Epithelial cell of prostate (primary cell): ENCODE data around the gene POLR1G.
"Not testable (repeated sequence)": the region's sequence is repeated elsewhere in the genome, so short reads cannot be mapped to it uniquely, and the experiment has no call there.

Experiments used
- DNase-seq: peaks from one replicate; pipeline ENCODE4 v3.0.0-alpha.2; 2011; ENCODE audit warnings: low read depth, low spot score
- H3K27ac ChIP-seq: fragments of 450-650 bp; 2 replicates; pipeline ENCODE4 v1.5.1; 2017; ENCODE audit warnings: mild to moderate bottlenecking

Gene POLR1G

DNA sequence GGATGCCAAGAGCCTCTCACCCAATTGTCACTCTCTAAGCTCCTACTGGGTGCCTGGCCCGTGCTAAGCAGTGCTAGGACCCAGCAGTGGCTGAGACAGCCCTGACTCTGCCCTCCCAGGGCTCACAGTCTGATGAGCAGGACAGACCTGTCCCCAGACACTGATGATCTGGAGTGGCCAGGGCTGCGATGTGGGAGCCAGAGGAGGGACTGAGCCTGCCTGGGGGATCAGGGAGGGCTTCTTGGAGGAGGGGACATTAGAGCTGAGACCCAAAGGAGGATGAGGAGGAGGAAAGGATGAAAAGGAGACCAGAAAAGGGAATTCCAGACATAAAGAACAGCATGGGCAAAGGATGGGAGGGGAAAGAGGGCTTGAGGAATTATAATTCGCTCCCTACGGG lies 10.7 kb downstream of the POLR1G start:
- DNase-seq, result no peak
- H3K27ac ChIP-seq, result no peak overlapping the region

GRCh38 chr19:45418802-45419201 lies 12.4 kb downstream of the POLR1G start:
- no peak for DNase-seq
- H3K27ac ChIP-seq, result no peak overlapping the region

DNA sequence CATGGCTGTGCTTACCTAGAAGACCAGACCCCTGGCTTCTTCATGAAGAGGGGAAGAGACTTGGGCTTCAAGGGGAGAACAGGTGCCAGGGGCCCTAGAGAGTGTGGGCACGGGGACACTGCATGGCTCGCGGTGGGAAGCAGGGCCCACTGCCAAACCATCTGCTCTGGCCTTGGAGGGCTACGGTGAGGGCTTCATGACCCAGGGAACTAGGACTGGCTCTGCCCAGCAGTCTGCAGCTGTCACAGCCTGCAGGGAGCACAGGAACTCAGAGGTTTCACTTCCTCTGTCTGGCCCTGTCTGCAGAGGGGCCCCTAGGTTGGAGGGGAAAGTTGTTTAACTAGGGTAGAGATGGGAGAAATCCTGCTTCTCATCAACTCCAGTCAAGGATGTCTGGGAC lies 13.0 kb downstream of the POLR1G start:
- no peak for DNase-seq
- no peak overlapping the region for H3K27ac ChIP-seq

DNA sequence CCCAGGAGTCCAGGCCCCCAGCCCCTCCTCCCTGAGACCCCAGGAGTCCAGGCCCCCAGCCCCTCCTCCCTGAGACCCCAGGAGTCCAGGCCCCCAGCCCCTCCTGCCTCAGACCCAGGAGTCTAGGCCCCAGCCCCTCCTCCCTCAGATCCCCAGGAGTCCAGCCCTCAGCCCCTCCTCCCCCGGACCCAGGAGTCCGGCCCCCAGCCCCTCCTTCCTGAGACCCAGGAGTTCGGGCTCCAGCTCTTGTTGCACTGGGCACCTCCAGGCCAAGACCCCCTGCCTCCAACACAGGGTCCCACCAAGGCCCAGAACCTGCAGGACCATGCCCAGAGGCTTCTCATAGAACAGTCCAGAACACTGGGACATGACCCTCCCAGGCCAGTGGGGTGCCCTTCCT lies 13.5 kb downstream of the POLR1G start:
- H3K27ac ChIP-seq, result peak overlapping the region; percentile 100
- no peak for DNase-seq

DNA sequence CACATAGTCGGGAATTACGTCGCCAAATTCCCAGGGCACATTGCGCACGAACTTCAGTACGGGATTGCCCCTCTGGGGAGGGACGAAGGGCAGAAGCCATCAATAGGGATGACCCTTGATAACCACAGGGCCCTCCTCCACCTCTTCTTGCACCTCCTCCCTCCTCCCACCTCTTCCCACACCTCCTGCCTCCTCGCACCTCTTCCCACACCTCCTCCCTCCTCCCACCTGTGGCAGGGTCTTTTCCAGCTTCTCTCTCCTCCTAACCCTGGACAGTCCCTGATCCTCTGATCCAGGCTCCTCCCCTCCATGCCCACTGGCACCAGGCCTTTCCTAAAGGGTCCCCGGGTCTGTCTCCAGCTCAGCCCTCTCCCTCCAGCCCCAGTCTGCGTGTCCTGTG lies 13.9 kb downstream of the POLR1G start:
- peak overlapping the region; percentile 100 for H3K27ac ChIP-seq
- DNase-seq, result no peak

GRCh38 chr19:45420871-45421270 lies 14.4 kb downstream of the POLR1G start:
- H3K27ac ChIP-seq, result peak overlapping the region; percentile 100
- DNase-seq, result no peak

- no peak for DNase-seq
- peak overlapping the region; percentile 100 for H3K27ac ChIP-seq
These were observed 15.6 kb downstream of the POLR1G start for GRCh38 chr19:45421947-45422498.

DNA sequence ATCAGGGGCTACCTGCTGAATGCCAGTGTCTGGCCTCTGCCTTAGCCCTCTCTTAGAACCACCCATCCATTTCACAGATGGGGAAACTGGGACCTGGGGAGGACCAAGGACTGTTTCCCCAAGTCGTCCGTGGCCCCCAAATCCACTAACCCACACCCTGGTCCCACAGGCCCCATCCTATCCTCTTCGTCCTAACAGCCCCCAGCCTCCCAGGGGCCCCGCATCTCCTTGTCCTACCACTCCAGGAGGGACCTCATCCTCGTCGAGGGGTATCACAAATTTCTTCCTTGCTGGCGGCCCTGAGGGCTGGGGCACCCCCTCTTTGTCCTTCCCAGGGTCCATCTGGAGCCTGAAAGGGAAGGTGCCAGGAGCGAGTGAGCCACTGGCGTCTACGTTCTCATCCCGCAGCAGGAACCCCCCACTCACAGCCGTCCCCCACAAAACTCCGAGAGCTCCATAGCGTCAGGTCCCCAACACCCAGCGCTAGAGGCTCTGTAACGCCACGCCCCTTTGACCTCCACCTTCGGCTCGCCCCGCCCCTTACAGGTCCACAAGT lies 16.7 kb downstream of the POLR1G start:
- no peak for DNase-seq
- peak overlapping the region; percentile 100 for H3K27ac ChIP-seq

DNA sequence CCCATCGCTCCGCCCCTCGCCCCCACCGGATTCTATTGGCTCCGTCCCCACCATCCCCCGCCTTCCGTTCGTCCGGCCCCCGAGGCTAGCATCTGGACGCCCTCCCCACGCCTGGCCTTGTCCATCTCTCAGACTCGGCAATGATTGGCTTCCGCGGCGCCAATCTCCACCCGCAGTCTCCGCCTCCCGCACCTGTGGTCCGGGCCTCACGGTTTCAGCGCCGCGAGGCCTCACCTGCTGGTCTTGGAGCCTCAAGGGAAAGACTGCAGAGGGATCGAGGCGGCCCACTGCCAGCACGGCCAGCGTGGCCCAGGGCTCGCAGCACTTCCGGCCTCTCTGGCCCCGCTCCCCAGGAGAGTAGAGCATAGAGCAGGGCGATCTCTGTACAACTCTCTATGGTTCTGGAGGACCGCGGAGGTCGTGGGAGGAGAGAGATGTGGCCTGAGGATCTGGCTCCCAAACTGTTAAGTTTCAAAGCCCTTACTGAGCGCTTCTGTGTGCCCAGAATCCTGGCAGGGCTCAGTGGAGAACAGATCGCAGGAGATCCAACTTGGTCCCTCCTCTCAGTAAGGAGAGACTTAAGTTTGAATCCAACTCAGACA lies 17.2 kb downstream of the POLR1G start, which contains the start of gene ERCC1:
ERCC1 (minus strand) TSS at position 329 of the 602 bp plus-strand sequence. CDS start 543 bp downstream, outside the sequence.
- peak within 1 kb of the TSS; percentile 100 for H3K27ac ChIP-seq
- peak; percentile 90 for DNase-seq

GRCh38 chr19:45424191-45425058 lies 18.0 kb downstream of the POLR1G start:
- peak overlapping the region; percentile 100 for H3K27ac ChIP-seq
- DNase-seq, result peak; percentile 94

GRCh38 chr19:45428384-45429231 lies 22.2 kb downstream of the POLR1G start:
- peak overlapping the region; percentile 100 for H3K27ac ChIP-seq
- no peak for DNase-seq

DNA sequence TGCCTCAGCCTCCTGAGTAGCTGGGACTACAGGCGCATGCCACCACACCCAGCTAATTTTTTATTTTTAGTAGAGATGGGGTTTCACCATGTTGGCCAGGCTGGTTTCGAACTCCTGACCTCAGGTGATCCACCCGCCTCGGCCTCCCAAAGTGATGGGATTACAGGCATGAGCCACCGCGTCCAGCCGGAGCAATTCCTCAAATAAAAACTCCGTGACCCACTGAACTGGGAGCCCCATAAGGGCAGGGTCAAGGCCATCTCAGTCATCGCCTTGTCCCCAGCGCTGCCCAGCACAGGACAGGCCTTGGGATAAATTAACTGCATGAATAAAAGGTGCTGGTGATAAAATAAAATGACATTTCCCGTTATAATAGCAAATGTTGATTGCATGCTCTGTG lies 23.5 kb downstream of the POLR1G start:
- peak overlapping the region; percentile 100 for H3K27ac ChIP-seq
- not testable (repeated sequence) for DNase-seq

- DNase-seq, H3K27ac ChIP-seq: not testable (repeated sequence)
These were observed 24.6 kb downstream of the POLR1G start for GRCh38 chr19:45431008-45431407.

GRCh38 chr19:45432543-45432942 lies 26.1 kb downstream of the POLR1G start:
- H3K27ac ChIP-seq, DNase-seq: not testable (repeated sequence)

- H3K27ac ChIP-seq, result no peak overlapping the region
- no peak for DNase-seq
These were observed 30.9 kb downstream of the POLR1G start for GRCh38 chr19:45437328-45437727.

DNA sequence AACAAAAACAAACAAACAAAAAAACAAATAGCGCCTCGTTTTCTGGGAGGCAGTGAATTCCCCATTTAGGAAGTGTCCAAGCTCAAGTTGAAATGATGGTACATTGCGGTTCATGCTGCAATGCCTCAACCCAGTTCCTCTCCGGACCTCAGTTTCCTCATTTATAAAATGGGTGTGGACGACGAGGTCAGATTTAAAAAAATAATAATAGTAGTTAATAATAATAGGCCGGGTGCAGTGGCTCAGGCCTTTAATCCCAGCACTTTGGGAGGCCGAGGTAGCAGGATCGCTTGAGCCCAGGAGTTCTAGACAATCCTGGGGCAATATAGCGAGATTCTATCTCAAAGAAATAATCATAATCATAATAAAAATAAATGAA lies 32.7 kb downstream of the POLR1G start:
- H3K27ac ChIP-seq, result peak overlapping the region; percentile 68
- no peak for DNase-seq

DNA sequence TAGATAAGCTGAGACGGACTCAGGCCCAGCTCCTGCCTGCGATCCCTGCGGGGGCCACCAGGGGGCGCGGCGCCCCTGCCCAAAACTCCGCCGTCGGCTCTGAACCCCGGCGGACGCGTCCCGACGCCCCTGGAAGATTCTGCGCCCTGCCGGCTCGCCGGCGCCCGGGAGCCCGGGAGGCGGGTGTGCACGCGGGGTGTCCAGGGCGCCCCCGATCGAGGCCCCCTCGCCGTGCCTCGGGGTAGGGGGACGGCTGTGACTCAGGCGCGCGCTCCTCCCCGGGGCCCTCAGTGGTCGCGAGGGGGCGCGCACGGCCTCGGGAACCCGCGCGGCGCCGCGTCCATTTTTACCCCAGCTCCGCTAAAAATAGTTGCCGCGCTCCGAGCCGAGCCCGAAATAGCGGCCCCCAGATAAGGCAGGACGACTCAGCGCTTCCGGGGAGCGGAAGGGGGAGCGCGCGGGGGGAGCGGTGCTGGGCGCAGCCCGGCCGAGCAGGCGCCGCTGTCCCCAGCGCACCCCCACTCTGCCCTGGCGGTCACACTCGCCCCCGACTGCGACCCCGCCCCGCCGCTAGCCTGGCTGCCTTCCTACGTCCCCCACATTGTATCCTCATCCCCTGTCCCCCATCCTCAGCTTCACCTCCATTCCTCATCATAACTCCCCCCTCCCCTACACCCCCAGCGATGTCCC lies 33.3 kb downstream of the POLR1G start:
- no peak for DNase-seq
- H3K27ac ChIP-seq, result peak overlapping the region; percentile 68

GRCh38 chr19:45440259-45440638 lies 33.8 kb downstream of the POLR1G start:
- no peak for DNase-seq
- peak overlapping the region; percentile 68 for H3K27ac ChIP-seq

- peak overlapping the region; percentile 68 for H3K27ac ChIP-seq
These were observed 34.6 kb downstream of the POLR1G start for GRCh38 chr19:45440873-45441654.

More at GRCh38 chr19:45440873-45441654, 34.6 kb downstream of the POLR1G start:
- no peak for DNase-seq
